Neural progenitor cell (in vitro differentiated cells): ENCODE results near the gene BIRC3. TPM values are rescaled to one million over a fixed set of nuclear protein-coding genes. Genes with fewer than 3 reads are reported as not detected.
A peak's percentile ranks its signal among the peaks of the same experiment; 100 is the strongest.

ENCODE experiments used
- DNase-seq: peaks from one replicate; pipeline ENCODE4 v3.0.0-alpha.2; 2016; ENCODE audit warnings: low spot score
- H2AFZ ChIP-seq: fragments of 200-600 bp; sonication (generic); replicated peaks from 2 replicates; pipeline ENCODE4 v1.6.1; 2016; ENCODE audit warnings: antibody characterized with exemption
- H3F3A ChIP-seq: fragments of 200-600 bp; sonication (generic); 2 replicates; pipeline ENCODE4 v1.6.1; 2016; ENCODE audit warnings: antibody characterized with exemption, low read depth
- H3K27ac ChIP-seq: fragments of 200-600 bp; sonication (generic); 2 replicates; pipeline ENCODE4 v1.5.1; 2016; ENCODE audit warnings: mild to moderate bottlenecking
- H3K27me3 ChIP-seq: fragments of 200-600 bp; sonication (generic); 2 replicates; pipeline ENCODE4 v1.6.1; 2016; ENCODE audit warnings: mild to moderate bottlenecking, moderate library complexity
- H3K36me3 ChIP-seq: fragments of 200-600 bp; sonication (generic); 2 replicates; pipeline ENCODE4 v1.5.1; 2016
- H3K4me1 ChIP-seq: fragments of 200-600 bp; sonication (generic); 2 replicates; pipeline ENCODE4 v1.6.1; 2016; ENCODE audit warnings: mixed run types
- H3K4me2 ChIP-seq: fragments of 200-600 bp; sonication (generic); 2 replicates; pipeline ENCODE4 v1.6.1; 2016
- H3K4me3 ChIP-seq: fragments of 200-600 bp; sonication (generic); 2 replicates; pipeline ENCODE4 v1.5.1; 2016
- H3K79me2 ChIP-seq: fragments of 200-600 bp; sonication (generic); 2 replicates; pipeline ENCODE4 v1.6.1; 2016; ENCODE audit warnings: low read depth
- H3K9ac ChIP-seq: fragments of 200-600 bp; sonication (generic); 2 replicates; pipeline ENCODE4 v1.6.1; 2016
- H3K9me3 ChIP-seq: fragments of 200-600 bp; sonication (generic); 2 replicates; pipeline ENCODE4 v1.5.1; 2016; ENCODE audit warnings: low read depth
- H4K20me1 ChIP-seq: fragments of 200-600 bp; sonication (generic); 2 replicates; pipeline ENCODE4 v1.6.1; 2016; ENCODE audit warnings: low read depth
- H3K27ac Mint-ChIP-seq: 3 replicates; pipeline ENCODE4 v1.8.0; 2021; ENCODE audit warnings: mixed read lengths
- H3K27me3 Mint-ChIP-seq: 2 replicates; pipeline ENCODE4 v1.8.0; 2022; ENCODE audit warnings: low read depth, mild to moderate bottlenecking, inconsistent platforms, moderate library complexity, mixed read lengths; ENCODE audit not compliant: insufficient read depth
- H3K36me3 Mint-ChIP-seq: 3 replicates; pipeline ENCODE4 v1.8.0; 2021; ENCODE audit warnings: mixed read lengths
- H3K4me1 Mint-ChIP-seq: 3 replicates; pipeline ENCODE4 v1.8.0; 2021; ENCODE audit warnings: mixed read lengths
- H3K4me3 Mint-ChIP-seq: 3 replicates; pipeline ENCODE4 v1.8.0; 2021; ENCODE audit warnings: mild to moderate bottlenecking, moderate library complexity, mixed read lengths
- H3K9me3 Mint-ChIP-seq: 3 replicates; pipeline ENCODE4 v1.8.0; 2020; ENCODE audit warnings: mixed read lengths
- EZH2 ChIP-seq: fragments of 200-600 bp; sonication (generic); IDR thresholded peaks from 2 replicates; pipeline ENCODE4 v1.6.1; 2017; ENCODE audit warnings: antibody characterized with exemption, mild to moderate bottlenecking, moderate library complexity
- EZH2phosphoT487 ChIP-seq: fragments of 200-600 bp; sonication (generic); IDR thresholded peaks from 2 replicates; pipeline ENCODE4 v1.6.1; 2017; ENCODE audit warnings: antibody characterized with exemption
- total RNA-seq: library from RNA; depleted of rRNA; stranded (reverse); fragments of >200 nt; gene quantifications from 2 replicates; pipeline ENCODE4 v1.2.3, GENCODE V29; 2015; ENCODE audit warnings: low replicate concordance
- TF ChIP-seq, protein P1 (sequence below): fragments of 200-600 bp; sonication (generic); IDR thresholded peaks from 2 replicates; pipeline ENCODE4 v1.5.1; 2017; ENCODE audit warnings: antibody characterized with exemption, mild to moderate bottlenecking

BIRC3 gene
- total RNA-seq, 1 donor from 2014 or later = not detected

- H2AFZ ChIP-seq = no peak overlapping the region
- no peak for TF ChIP-seq EZH2
- TF ChIP-seq EZH2phosphoT487 = no peak
- TF ChIP-seq, protein P1, sequence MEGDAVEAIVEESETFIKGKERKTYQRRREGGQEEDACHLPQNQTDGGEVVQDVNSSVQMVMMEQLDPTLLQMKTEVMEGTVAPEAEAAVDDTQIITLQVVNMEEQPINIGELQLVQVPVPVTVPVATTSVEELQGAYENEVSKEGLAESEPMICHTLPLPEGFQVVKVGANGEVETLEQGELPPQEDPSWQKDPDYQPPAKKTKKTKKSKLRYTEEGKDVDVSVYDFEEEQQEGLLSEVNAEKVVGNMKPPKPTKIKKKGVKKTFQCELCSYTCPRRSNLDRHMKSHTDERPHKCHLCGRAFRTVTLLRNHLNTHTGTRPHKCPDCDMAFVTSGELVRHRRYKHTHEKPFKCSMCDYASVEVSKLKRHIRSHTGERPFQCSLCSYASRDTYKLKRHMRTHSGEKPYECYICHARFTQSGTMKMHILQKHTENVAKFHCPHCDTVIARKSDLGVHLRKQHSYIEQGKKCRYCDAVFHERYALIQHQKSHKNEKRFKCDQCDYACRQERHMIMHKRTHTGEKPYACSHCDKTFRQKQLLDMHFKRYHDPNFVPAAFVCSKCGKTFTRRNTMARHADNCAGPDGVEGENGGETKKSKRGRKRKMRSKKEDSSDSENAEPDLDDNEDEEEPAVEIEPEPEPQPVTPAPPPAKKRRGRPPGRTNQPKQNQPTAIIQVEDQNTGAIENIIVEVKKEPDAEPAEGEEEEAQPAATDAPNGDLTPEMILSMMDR = no peak
- H3K9ac ChIP-seq = no peak overlapping the region
- no peak overlapping the region for H3K27ac ChIP-seq
- Mint-ChIP-seq H3K9me3 (peaks cover 2% of the 10 kb centered on the region), H3K36me3 (no peaks in the 10 kb centered on the region), H3K4me1 (peaks cover 4% of the 10 kb centered on the region), H3K4me3 (no peak overlapping the region), H3K27ac (no peak overlapping the region), H3K27me3 (peaks cover 14% of the 10 kb centered on the region)
- H4K20me1 ChIP-seq = no peaks in the 10 kb centered on the region
- no peaks in the 10 kb centered on the region for H3K4me1 ChIP-seq
- H3K36me3 ChIP-seq = no peaks in the 10 kb centered on the region
- no peaks in the 10 kb centered on the region for H3F3A ChIP-seq
- H3K4me2 ChIP-seq = no peak overlapping the region
- no peak overlapping the region for H3K4me3 ChIP-seq
- peaks cover 12% of the 10 kb centered on the region for H3K27me3 ChIP-seq
- H3K79me2 ChIP-seq = no peaks in the 10 kb centered on the region
- DNase-seq = no peak
- no peaks in the 10 kb centered on the region for H3K9me3 ChIP-seq
These were observed 2.5 kb upstream of the BIRC3 start for GRCh38 chr11:102314784-102315183.

GRCh38 chr11:102316346-102316904 is 859 bp upstream of the BIRC3 start:
- Mint-ChIP-seq H3K9me3 (no peaks in the 10 kb centered on the region), H3K27ac (no peak overlapping the region), H3K27me3 (peaks cover 14% of the 10 kb centered on the region), H3K4me1 (peaks cover 7% of the 10 kb centered on the region), H3K36me3 (no peaks in the 10 kb centered on the region), H3K4me3 (no peak overlapping the region)
- H4K20me1 ChIP-seq = no peaks in the 10 kb centered on the region
- H3K4me2 ChIP-seq = no peak overlapping the region
- H3K27me3 ChIP-seq = peaks cover 12% of the 10 kb centered on the region
- no peak overlapping the region for H3K4me3 ChIP-seq
- no peak overlapping the region for H2AFZ ChIP-seq
- H3F3A ChIP-seq = no peaks in the 10 kb centered on the region
- no peak overlapping the region for H3K9ac ChIP-seq
- TF ChIP-seq EZH2 (no peak), EZH2phosphoT487 (no peak)
- TF ChIP-seq, protein P1 = no peak
- DNase-seq = no peak
- H3K36me3 ChIP-seq = no peaks in the 10 kb centered on the region
- no peaks in the 10 kb centered on the region for H3K4me1 ChIP-seq
- no peak overlapping the region for H3K27ac ChIP-seq
- no peaks in the 10 kb centered on the region for H3K79me2 ChIP-seq
- no peaks in the 10 kb centered on the region for H3K9me3 ChIP-seq

GRCh38 chr11:102317768-102318103 is 452 bp downstream of the BIRC3 start:
- Histone ChIP-seq H3F3A (no peaks in the 10 kb centered on the region), H2AFZ (peak overlapping the region; percentile 68), H3K4me1 (no peaks in the 10 kb centered on the region), H4K20me1 (no peaks in the 10 kb centered on the region), H3K4me3 (peak overlapping the region; percentile 42), H3K27ac (no peak overlapping the region), H3K9ac (no peak overlapping the region), H3K27me3 (peaks cover 12% of the 10 kb centered on the region), H3K9me3 (no peaks in the 10 kb centered on the region), H3K79me2 (no peaks in the 10 kb centered on the region), H3K4me2 (peak overlapping the region; percentile 75), H3K36me3 (no peaks in the 10 kb centered on the region)
- Mint-ChIP-seq H3K27ac (no peak overlapping the region), H3K27me3 (peaks cover 14% of the 10 kb centered on the region), H3K4me3 (peak overlapping the region; percentile 78), H3K4me1 (peaks cover 7% of the 10 kb centered on the region), H3K9me3 (no peaks in the 10 kb centered on the region), H3K36me3 (no peaks in the 10 kb centered on the region)
- no peak for DNase-seq
- TF ChIP-seq, protein P1 = no peak
- TF ChIP-seq EZH2 (no peak), EZH2phosphoT487 (no peak)
